Measurements from ENCODE around the gene ATAD2B.
"Not testable (repeated sequence)": the region's sequence is repeated elsewhere in the genome, so short reads cannot be mapped to it uniquely, and the experiment has no call there.

The ATAD2B gene

DNA sequence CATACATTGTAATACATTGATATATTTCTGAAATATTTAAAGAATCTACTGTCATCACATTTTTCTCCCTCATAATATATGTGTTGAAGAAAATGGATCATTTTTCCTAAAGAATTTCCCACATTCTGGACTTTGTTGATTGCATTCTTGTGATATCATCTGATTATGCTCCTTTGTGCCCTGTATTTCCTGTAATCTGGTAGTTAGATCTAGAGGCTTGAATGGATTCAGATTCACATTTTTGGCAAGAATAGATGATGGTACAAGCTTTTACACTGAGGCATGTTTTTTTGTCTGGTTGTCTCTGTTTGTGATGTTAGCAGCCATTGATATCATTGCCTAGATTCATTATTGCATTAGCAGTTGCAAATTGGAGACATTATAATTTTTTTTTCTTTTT lies 26.7 kb upstream of the ATAD2B start:
- no peaks in the 10 kb centered on the region for H3K9me3 ChIP-seq (replicated peaks; ENCODE audit: insufficient read depth, low read length)
- no peak overlapping the region for H2AFZ ChIP-seq (ENCODE audit: low read length)
- H3K4me2 ChIP-seq (ENCODE audit: low read depth, low read length) = no peak overlapping the region
- H3K9ac ChIP-seq (ENCODE audit: low read length) = no peak overlapping the region
- peaks cover 69% of the 10 kb centered on the region for H3K79me2 ChIP-seq (ENCODE audit: low read length)
- H3K9me2 ChIP-seq (replicated peaks; ENCODE audit: insufficient read depth, low read length) = no peaks in the 10 kb centered on the region
- no peak overlapping the region for H3K27ac ChIP-seq (ENCODE audit: low read length)
- TF ChIP-seq EZH2 (optimal IDR thresholded peaks at IDR 0.05; ENCODE audit: low read depth, low read length) (no peak), EZH2phosphoT487 (IDR thresholded peaks at IDR 0.05; ENCODE audit: low read length) (no peak)
- TF ChIP-seq, protein P1, sequence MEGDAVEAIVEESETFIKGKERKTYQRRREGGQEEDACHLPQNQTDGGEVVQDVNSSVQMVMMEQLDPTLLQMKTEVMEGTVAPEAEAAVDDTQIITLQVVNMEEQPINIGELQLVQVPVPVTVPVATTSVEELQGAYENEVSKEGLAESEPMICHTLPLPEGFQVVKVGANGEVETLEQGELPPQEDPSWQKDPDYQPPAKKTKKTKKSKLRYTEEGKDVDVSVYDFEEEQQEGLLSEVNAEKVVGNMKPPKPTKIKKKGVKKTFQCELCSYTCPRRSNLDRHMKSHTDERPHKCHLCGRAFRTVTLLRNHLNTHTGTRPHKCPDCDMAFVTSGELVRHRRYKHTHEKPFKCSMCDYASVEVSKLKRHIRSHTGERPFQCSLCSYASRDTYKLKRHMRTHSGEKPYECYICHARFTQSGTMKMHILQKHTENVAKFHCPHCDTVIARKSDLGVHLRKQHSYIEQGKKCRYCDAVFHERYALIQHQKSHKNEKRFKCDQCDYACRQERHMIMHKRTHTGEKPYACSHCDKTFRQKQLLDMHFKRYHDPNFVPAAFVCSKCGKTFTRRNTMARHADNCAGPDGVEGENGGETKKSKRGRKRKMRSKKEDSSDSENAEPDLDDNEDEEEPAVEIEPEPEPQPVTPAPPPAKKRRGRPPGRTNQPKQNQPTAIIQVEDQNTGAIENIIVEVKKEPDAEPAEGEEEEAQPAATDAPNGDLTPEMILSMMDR (IDR thresholded peaks at IDR 0.05; ENCODE audit: low read length) = no peak
- no peaks in the 10 kb centered on the region for H3K36me3 ChIP-seq (replicated peaks; ENCODE audit: insufficient read depth, low read length)
- H4K20me1 ChIP-seq (ENCODE audit: insufficient read depth, low read length) = no peaks in the 10 kb centered on the region
- no peak for DNase-seq
- no peaks in the 10 kb centered on the region for H3F3A ChIP-seq (ENCODE audit: insufficient read depth, low read length)
- H3K4me1 ChIP-seq (ENCODE audit: low read length) = 0 out of 2 replicates have a peak, but pooled peaks cover 3% of the 10 kb centered on the region
- no peak overlapping the region for H3K4me3 ChIP-seq (ENCODE audit: low read length)
- no peaks in the 10 kb centered on the region for H3K27me3 ChIP-seq (replicated peaks; ENCODE audit: insufficient read depth, low read length)

DNA sequence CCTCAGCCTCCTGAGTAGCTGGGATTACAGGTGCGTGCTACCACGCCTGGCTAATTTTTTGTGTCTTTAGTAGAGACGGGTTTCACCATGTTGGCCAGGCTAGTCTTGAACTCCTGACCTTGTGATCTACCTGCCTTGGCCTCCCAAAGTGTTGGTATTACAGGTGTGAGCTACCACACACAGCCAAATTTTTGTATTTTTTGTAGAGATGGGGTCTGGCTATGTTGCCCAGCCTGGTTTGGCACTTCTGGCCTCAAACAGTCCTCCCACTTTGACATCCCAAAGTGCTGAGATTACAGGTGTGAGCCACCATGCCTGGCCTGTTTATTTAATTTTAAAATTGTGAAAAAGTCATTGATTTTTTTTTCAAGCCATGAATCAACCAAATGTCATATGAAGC lies 25.6 kb upstream of the ATAD2B start:
- not testable (repeated sequence) for DNase-seq; H3K9me2 ChIP-seq (replicated peaks; ENCODE audit: insufficient read depth, low read length); H3K9me3 ChIP-seq (replicated peaks; ENCODE audit: insufficient read depth, low read length); H3K36me3 ChIP-seq (replicated peaks; ENCODE audit: insufficient read depth, low read length); H2AFZ ChIP-seq (ENCODE audit: low read length); H3K4me3 ChIP-seq (ENCODE audit: low read length); H3K27ac ChIP-seq (ENCODE audit: low read length); H3K9ac ChIP-seq (ENCODE audit: low read length); H3K4me2 ChIP-seq (ENCODE audit: low read depth, low read length); H3K4me1 ChIP-seq (ENCODE audit: low read length); H3K27me3 ChIP-seq (replicated peaks; ENCODE audit: insufficient read depth, low read length); H4K20me1 ChIP-seq (ENCODE audit: insufficient read depth, low read length); H3F3A ChIP-seq (ENCODE audit: insufficient read depth, low read length)
- peaks cover 78% of the 10 kb centered on the region for H3K79me2 ChIP-seq (ENCODE audit: low read length)

DNA sequence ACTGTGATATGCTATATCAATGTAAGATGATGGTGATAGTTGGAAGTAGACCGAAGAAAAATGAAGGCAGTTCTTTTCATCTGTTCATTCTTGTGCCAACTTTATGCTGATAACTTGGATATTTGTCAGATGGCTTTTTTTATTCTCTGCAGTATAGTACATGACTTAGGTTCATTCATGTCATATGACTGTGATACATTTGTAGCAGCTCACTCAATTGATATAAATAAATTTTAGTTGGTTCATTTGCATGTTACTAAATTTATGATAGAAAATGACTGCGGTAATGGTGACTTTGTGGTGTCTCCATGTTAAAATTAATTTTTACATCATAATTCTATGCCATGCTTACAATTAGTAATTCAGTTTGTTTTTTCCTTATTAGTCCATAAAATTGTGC lies 20.4 kb upstream of the ATAD2B start:
- H3K9ac ChIP-seq (ENCODE audit: low read length) = no peak overlapping the region
- H3K36me3 ChIP-seq (replicated peaks; ENCODE audit: insufficient read depth, low read length) = no peaks in the 10 kb centered on the region
- no peaks in the 10 kb centered on the region; the same call in 1 of the 2 replicates for H4K20me1 ChIP-seq (ENCODE audit: insufficient read depth, low read length)
- TF ChIP-seq EZH2phosphoT487 (IDR thresholded peaks at IDR 0.05; ENCODE audit: low read length) (no peak), EZH2 (optimal IDR thresholded peaks at IDR 0.05; ENCODE audit: low read depth, low read length) (no peak)
- TF ChIP-seq, protein P1 (IDR thresholded peaks at IDR 0.05; ENCODE audit: low read length) = no peak
- H3K27ac ChIP-seq (ENCODE audit: low read length) = no peak overlapping the region
- peaks cover 78% of the 10 kb centered on the region for H3K79me2 ChIP-seq (ENCODE audit: low read length)
- H3K4me2 ChIP-seq (ENCODE audit: low read depth, low read length) = no peak overlapping the region
- no peaks in the 10 kb centered on the region for H3F3A ChIP-seq (ENCODE audit: insufficient read depth, low read length)
- H3K4me1 ChIP-seq (ENCODE audit: low read length) = no peaks in the 10 kb centered on the region
- no peaks in the 10 kb centered on the region for H3K27me3 ChIP-seq (replicated peaks; ENCODE audit: insufficient read depth, low read length)
- H2AFZ ChIP-seq (ENCODE audit: low read length) = no peak overlapping the region
- H3K4me3 ChIP-seq (ENCODE audit: low read length) = no peak overlapping the region
- DNase-seq = no peak
- H3K9me3 ChIP-seq (replicated peaks; ENCODE audit: insufficient read depth, low read length) = no peaks in the 10 kb centered on the region
- H3K9me2 ChIP-seq (replicated peaks; ENCODE audit: insufficient read depth, low read length) = no peaks in the 10 kb centered on the region

- no peak overlapping the region for H3K4me2 ChIP-seq (ENCODE audit: low read depth, low read length)
- H3F3A ChIP-seq (ENCODE audit: insufficient read depth, low read length) = peaks cover 7% of the 10 kb centered on the region
- H3K9ac ChIP-seq (ENCODE audit: low read length) = no peak overlapping the region
- no peaks in the 10 kb centered on the region for H3K36me3 ChIP-seq (replicated peaks; ENCODE audit: insufficient read depth, low read length)
- H3K4me3 ChIP-seq (ENCODE audit: low read length) = no peak overlapping the region
- H2AFZ ChIP-seq (ENCODE audit: low read length) = no peak overlapping the region
- no peaks in the 10 kb centered on the region for H3K27me3 ChIP-seq (replicated peaks; ENCODE audit: insufficient read depth, low read length)
- no peaks in the 10 kb centered on the region; the same call in 1 of the 2 replicates for H4K20me1 ChIP-seq (ENCODE audit: insufficient read depth, low read length)
- peaks cover 76% of the 10 kb centered on the region for H3K79me2 ChIP-seq (ENCODE audit: low read length)
- no peaks in the 10 kb centered on the region for H3K9me3 ChIP-seq (replicated peaks; ENCODE audit: insufficient read depth, low read length)
- DNase-seq = no peak
- TF ChIP-seq, protein P1 (IDR thresholded peaks at IDR 0.05; ENCODE audit: low read length) = no peak
- TF ChIP-seq EZH2 (optimal IDR thresholded peaks at IDR 0.05; ENCODE audit: low read depth, low read length) = no peak
- no peaks in the 10 kb centered on the region for H3K4me1 ChIP-seq (ENCODE audit: low read length)
- H3K27ac ChIP-seq (ENCODE audit: low read length) = no peak overlapping the region
- no peaks in the 10 kb centered on the region for H3K9me2 ChIP-seq (replicated peaks; ENCODE audit: insufficient read depth, low read length)
Measured at GRCh38 chr2:23944976-23945375, 18.1 kb upstream of the ATAD2B start.
